ENCODE measurements around the gene ARAP1. TPM values are rescaled to one million over a fixed set of nuclear protein-coding genes. Genes with fewer than 3 reads are reported as not detected.

Gene ARAP1
- polyA plus RNA-seq, 1 donor (not counting 4 experiments of a cell fraction or from before 2014, with no cell fraction given), result 32.8 TPM

- Histone ChIP-seq H3K4me3 (ENCODE audit: control insufficient read depth in 2 of 3, extremely low read depth in 1 of 3, insufficient read depth in 2 of 3, low read depth in 1 of 3, low read length in 3 of 3) (no peak overlapping the region), H3K27me3 (ENCODE audit: control insufficient read depth, extremely low read depth, insufficient read depth, low read length) (no peaks in the 10 kb centered on the region), H2AFZ (ENCODE audit: control insufficient read depth, low read length) (no peak overlapping the region), H3K4me1 (ENCODE audit: control insufficient read depth, extremely low read depth, insufficient read depth, low read length) (peaks cover 8% of the 10 kb centered on the region), H3K27ac (ENCODE audit: control insufficient read depth, insufficient read depth, low read length) (no peak overlapping the region), H4K20me1 (ENCODE audit: control insufficient read depth, extremely low read depth, insufficient read depth, low read length) (no peaks in the 10 kb centered on the region), H3K79me2 (ENCODE audit: control insufficient read depth, insufficient read depth, low read length) (no peaks in the 10 kb centered on the region), H3K9ac (ENCODE audit: control insufficient read depth, extremely low read depth, insufficient read depth, low read length) (no peak overlapping the region), H3K36me3 (ENCODE audit: control insufficient read depth in 2 of 2, extremely low read depth in 1 of 2, insufficient read depth in 2 of 2, low read length in 2 of 2) (peaks cover 0 to 3% of the 10 kb centered on the region in 2 experiments), H3K9me3 (ENCODE audit: control insufficient read depth, low read depth, low read length) (no peaks in the 10 kb centered on the region), H3K4me2 (ENCODE audit: control insufficient read depth, extremely low read depth, insufficient read depth, low read depth, low read length) (no peak overlapping the region), H3K9me1 (ENCODE audit: control insufficient read depth, extremely low read depth, insufficient read depth, low read length) (no peaks in the 10 kb centered on the region)
- no peak for DNase-seq (ENCODE audit: low read depth, low spot score)
- TF ChIP-seq CTCF (optimal IDR thresholded peaks at IDR 0.05 in 1 of 3, IDR thresholded peaks at IDR 0.05 in 1 of 3, conservative IDR thresholded peaks at IDR 0.05 in 1 of 3; ENCODE audit: extremely low read depth in 1 of 3, insufficient read depth in 2 of 3, low read length in 3 of 3) (no peak), EZH2 (IDR thresholded peaks at IDR 0.05; ENCODE audit: low read length) (no peak)
- dilution Hi-C loops (cut with MboI; ENCODE audit: extremely low pct_ligation_motif_present, low sequenced_read_pairs), result no loop called here
- no peak for FAIRE-seq
These were observed 14.1 kb upstream of the ARAP1 start for GRCh38 chr11:72766152-72766902.

GRCh38 chr11:72764503-72764902 lies 12.3 kb upstream of the ARAP1 start:
- H2AFZ ChIP-seq (ENCODE audit: control insufficient read depth, low read length), result no peak overlapping the region
- no peaks in the 10 kb centered on the region for H3K9me1 ChIP-seq (ENCODE audit: control insufficient read depth, extremely low read depth, insufficient read depth, low read length)
- H3K9ac ChIP-seq (ENCODE audit: control insufficient read depth, extremely low read depth, insufficient read depth, low read length), result no peak overlapping the region
- no peaks in the 10 kb centered on the region for H3K79me2 ChIP-seq (ENCODE audit: control insufficient read depth, insufficient read depth, low read length)
- dilution Hi-C loops (cut with MboI; ENCODE audit: extremely low pct_ligation_motif_present, low sequenced_read_pairs), result no loop called here
- no peak overlapping the region for H3K4me3 ChIP-seq (ENCODE audit: control insufficient read depth in 2 of 3, extremely low read depth in 1 of 3, insufficient read depth in 2 of 3, low read depth in 1 of 3, low read length in 3 of 3)
- H3K9me3 ChIP-seq (ENCODE audit: control insufficient read depth, low read depth, low read length), result no peaks in the 10 kb centered on the region
- H3K27ac ChIP-seq (ENCODE audit: control insufficient read depth, insufficient read depth, low read length), result no peak overlapping the region
- H3K27me3 ChIP-seq (ENCODE audit: control insufficient read depth, extremely low read depth, insufficient read depth, low read length), result no peaks in the 10 kb centered on the region
- peaks cover 8% of the 10 kb centered on the region for H3K4me1 ChIP-seq (ENCODE audit: control insufficient read depth, extremely low read depth, insufficient read depth, low read length)
- no peak for TF ChIP-seq EZH2 (IDR thresholded peaks at IDR 0.05; ENCODE audit: low read length)
- TF ChIP-seq CTCF (optimal IDR thresholded peaks at IDR 0.05 in 1 of 3, IDR thresholded peaks at IDR 0.05 in 1 of 3, conservative IDR thresholded peaks at IDR 0.05 in 1 of 3; ENCODE audit: extremely low read depth in 1 of 3, insufficient read depth in 2 of 3, low read length in 3 of 3), result peak in 1 of 3 experiments; percentile 3
- no peak overlapping the region for H3K4me2 ChIP-seq (ENCODE audit: control insufficient read depth, extremely low read depth, insufficient read depth, low read depth, low read length)
- DNase-seq (ENCODE audit: low read depth, low spot score) (no peak), FAIRE-seq (no peak)
- H4K20me1 ChIP-seq (ENCODE audit: control insufficient read depth, extremely low read depth, insufficient read depth, low read length), result no peaks in the 10 kb centered on the region
- peaks cover 0 to 4% of the 10 kb centered on the region in 2 experiments for H3K36me3 ChIP-seq (ENCODE audit: control insufficient read depth in 2 of 2, extremely low read depth in 1 of 2, insufficient read depth in 2 of 2, low read length in 2 of 2)
